Stomach (tissue), 4 donors: ENCODE results near the gene FHOD3.

Experiments
- POLR2A ChIP-seq, 4 donors: fragments of 450-650 bp; IDR thresholded peaks; one replicate each; pipeline ENCODE4 v1.6.1; 2016; ENCODE audit warnings: antibody characterized with exemption in 4 of 4, control low read depth in 2 of 4, mild to moderate bottlenecking in 1 of 4, moderate library complexity in 1 of 4
- POLR2AphosphoS5 ChIP-seq, 3 donors: sonication (generic); formaldehyde crosslinking; IDR thresholded peaks; one replicate each; pipeline ENCODE4 v1.6.1; 2016; ENCODE audit warnings: antibody characterized with exemption in 3 of 3
- TF ChIP-seq, protein P1 (sequence below), 7 experiments: fragments of 450-650 bp in 4 of 7; fragments of 200-600 bp in 3 of 7; sonication (generic) in 3 of 7; IDR thresholded peaks; one replicate each; pipeline ENCODE4 v1.5.1; 2016 to 2019; ENCODE audit warnings: antibody characterized with exemption in 7 of 7, control low read depth in 2 of 7, mild to moderate bottlenecking in 1 of 7

GRCh38 chr18:36543030-36543429 lies 245.5 kb downstream of the FHOD3 start:
- TF ChIP-seq, protein P1, sequence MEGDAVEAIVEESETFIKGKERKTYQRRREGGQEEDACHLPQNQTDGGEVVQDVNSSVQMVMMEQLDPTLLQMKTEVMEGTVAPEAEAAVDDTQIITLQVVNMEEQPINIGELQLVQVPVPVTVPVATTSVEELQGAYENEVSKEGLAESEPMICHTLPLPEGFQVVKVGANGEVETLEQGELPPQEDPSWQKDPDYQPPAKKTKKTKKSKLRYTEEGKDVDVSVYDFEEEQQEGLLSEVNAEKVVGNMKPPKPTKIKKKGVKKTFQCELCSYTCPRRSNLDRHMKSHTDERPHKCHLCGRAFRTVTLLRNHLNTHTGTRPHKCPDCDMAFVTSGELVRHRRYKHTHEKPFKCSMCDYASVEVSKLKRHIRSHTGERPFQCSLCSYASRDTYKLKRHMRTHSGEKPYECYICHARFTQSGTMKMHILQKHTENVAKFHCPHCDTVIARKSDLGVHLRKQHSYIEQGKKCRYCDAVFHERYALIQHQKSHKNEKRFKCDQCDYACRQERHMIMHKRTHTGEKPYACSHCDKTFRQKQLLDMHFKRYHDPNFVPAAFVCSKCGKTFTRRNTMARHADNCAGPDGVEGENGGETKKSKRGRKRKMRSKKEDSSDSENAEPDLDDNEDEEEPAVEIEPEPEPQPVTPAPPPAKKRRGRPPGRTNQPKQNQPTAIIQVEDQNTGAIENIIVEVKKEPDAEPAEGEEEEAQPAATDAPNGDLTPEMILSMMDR (IDR thresholded peaks at IDR 0.05): no peak
- no peak for TF ChIP-seq POLR2A (IDR thresholded peaks at IDR 0.05)
- TF ChIP-seq POLR2AphosphoS5 (IDR thresholded peaks at IDR 0.05): no peak
